OCI-LY1 (cell line): ENCODE results near the gene DTX1.

Experiments
- EZH2 ChIP-seq: fragments of 200-600 bp; sonication (generic), shearing (Covaris generic); IDR thresholded peaks from 2 replicates; pipeline ENCODE4 v1.8.0; 2017; ENCODE audit warnings: borderline replicate concordance, mixed run types, mild to moderate bottlenecking, antibody characterized with exemption, low read length, moderate library complexity, mixed read lengths
- TF ChIP-seq, protein P1 (sequence below): fragments of 200-600 bp; sonication (generic), shearing (Covaris generic); IDR thresholded peaks from 2 replicates; pipeline ENCODE4 v1.5.1; 2017; ENCODE audit warnings: mild to moderate bottlenecking, antibody characterized with exemption, low read length, moderate library complexity, mixed read lengths

DNA sequence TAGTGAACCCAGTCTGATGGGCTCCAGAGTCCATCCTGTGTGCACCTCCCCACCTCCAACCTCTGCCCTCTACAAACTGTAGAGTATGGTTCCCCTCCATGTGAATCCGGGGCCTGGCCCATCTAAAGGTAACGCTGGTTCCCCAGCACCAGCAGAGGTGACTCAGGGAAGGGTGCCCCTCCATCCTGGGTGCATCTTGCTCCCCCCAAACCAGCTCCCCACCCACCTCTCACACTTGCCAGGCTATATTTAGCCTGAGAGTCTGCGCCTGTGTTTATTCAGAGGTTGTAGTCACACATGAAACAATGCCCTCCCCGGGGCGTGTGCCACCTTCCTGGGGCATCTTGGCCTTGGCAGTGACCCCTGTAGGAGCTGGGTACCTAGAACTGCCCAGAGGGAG is 52.8 kb downstream of the DTX1 start:
- TF ChIP-seq, protein P1, sequence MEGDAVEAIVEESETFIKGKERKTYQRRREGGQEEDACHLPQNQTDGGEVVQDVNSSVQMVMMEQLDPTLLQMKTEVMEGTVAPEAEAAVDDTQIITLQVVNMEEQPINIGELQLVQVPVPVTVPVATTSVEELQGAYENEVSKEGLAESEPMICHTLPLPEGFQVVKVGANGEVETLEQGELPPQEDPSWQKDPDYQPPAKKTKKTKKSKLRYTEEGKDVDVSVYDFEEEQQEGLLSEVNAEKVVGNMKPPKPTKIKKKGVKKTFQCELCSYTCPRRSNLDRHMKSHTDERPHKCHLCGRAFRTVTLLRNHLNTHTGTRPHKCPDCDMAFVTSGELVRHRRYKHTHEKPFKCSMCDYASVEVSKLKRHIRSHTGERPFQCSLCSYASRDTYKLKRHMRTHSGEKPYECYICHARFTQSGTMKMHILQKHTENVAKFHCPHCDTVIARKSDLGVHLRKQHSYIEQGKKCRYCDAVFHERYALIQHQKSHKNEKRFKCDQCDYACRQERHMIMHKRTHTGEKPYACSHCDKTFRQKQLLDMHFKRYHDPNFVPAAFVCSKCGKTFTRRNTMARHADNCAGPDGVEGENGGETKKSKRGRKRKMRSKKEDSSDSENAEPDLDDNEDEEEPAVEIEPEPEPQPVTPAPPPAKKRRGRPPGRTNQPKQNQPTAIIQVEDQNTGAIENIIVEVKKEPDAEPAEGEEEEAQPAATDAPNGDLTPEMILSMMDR, result no peak
- TF ChIP-seq EZH2, result no peak
